Ureter (tissue), 1 donor: ENCODE results near the gene HGD. TPM values are rescaled to one million over a fixed set of nuclear protein-coding genes. Genes with fewer than 3 reads are reported as not detected.
A peak's percentile ranks its signal among the peaks of the same experiment; 100 is the strongest.

Experiments
- DNase-seq: peaks from one replicate; pipeline ENCODE4 v3.0.0-alpha.2; 2020; ENCODE audit warnings: low spot score
- total RNA-seq: library from RNA; stranded (reverse); gene quantifications from one replicate; pipeline ENCODE4 v1.2.4, GENCODE V29; 2023
- donor health status: DM: yes; HTN: yes; CAD: no.

Gene HGD
- total RNA-seq: 0.36 TPM

- no peak for DNase-seq
These were observed at the start of gene HGD for GRCh38 chr3:120682095-120682681. Gene HGD, minus strand, starts transcription at chr3:120682239. Its CDS starts 128 bp downstream, at chr3:120682111.

DNA sequence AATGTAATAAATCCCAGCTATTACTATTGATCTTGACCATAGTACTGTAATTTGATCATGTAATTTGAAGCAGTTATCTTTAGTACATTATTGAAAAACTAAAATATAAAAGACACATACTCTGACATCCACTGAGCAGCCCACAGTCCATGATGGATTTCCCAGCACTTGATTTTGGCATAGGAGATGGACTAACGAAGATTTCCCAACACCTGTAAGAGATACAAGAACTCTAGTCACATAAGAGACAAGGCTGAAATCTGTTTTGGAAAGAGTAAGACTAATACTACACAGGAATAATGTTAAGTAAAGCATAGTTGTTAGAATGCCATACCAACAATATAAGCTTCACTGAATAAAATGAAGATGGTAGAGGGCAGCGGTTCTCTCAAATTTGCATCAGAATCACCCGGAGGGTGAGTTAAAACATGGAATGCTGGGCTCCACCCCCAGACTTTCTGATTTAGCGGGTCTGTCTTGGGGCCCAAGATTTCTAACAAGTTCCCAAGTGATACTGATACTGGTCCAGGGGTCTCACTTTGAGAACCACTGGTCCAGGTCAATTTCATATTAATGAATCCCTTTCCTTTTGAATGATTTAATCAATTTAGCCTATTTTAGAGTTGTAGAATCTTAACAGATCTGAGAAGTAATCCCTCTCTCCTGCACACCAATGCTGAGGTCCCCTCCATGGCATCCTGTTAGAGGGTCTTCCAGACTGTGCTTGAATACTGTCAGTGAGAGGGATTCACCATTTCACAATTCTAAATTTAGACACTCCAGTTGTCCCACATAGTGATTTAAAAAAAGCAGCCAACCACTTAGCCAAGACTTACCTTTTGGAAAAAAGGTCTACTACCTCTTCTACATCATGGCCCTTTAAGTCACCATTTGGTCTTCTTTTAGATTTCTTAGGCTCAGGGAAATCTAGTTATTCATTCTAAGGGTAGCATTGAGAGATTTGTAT lies 48.8 kb upstream of the HGD start:
- DNase-seq: no peak

- DNase-seq: no peak
These were observed 44.8 kb upstream of the HGD start for GRCh38 chr3:120726791-120727190.

DNA sequence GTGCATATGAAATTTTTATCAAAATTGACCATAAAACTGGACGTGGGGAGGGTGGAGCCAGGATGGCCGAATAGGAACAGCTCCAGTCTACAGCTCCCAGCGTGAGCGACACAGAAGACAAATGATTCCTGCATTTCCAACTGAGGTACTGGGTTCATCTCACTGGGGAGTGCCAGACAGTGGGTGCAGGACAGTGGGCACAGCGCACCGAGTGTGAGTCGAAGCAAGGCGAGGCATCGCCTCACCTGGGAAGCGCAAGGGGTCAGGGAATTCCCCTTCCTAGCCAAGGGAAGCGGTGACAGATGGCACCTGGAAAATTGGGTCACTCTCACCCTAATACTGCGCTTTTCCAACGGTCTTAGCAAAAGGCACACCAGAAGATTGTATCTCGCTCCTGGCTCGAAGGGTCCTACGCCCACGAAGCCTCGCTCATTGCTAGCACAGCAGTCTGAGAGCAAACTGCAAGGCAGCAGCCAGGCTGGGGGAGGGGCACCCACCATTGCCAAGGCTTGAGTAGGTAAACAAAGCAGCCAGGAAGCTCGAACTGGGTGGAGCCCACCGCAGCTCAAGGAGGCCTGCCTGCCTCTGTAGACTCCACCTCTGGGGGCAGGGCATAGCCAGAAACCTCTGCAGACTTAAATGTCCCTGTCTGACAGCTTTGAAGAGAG lies 37.3 kb upstream of the HGD start:
- peak; percentile 77 for DNase-seq

DNA sequence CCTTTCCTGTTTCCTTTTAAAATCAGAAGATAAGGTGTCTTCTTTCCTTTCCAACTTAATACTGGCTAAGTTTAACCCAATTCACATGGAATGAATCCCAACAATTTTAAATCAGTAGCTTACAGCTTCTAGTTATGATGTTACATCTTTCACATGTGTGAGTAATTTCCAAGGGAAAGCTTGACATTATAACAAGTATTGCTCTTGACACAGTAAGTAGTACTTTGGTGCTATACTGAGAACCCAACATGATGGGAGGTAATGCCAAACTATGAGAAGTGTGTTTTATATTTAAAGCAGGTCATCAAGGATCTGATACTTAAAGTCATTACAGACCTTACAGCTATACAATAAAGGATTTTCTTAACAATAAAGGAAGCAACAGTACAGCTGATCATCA lies 31.2 kb upstream of the HGD start:
- no peak for DNase-seq

- DNase-seq: no peak
These were observed 28.3 kb upstream of the HGD start for GRCh38 chr3:120710369-120710768.

DNA sequence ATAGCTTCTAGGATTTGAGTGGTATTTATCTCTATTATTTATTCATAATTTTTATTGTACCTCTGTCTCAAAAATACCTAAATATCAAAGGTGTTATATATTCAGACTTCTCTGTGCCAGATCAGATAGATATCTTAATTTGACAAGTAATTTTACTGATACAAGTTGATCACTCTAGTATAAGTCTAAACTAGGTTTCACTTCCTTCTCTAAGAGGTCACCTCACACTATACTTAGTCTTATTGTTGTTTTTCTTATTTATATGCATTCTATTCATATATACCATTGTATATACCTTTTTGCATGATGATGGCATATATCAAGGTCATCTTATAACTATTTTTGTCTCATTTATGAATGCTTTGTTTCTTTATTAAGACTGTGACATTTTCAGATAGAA lies 26.4 kb upstream of the HGD start:
- DNase-seq: no peak

DNA sequence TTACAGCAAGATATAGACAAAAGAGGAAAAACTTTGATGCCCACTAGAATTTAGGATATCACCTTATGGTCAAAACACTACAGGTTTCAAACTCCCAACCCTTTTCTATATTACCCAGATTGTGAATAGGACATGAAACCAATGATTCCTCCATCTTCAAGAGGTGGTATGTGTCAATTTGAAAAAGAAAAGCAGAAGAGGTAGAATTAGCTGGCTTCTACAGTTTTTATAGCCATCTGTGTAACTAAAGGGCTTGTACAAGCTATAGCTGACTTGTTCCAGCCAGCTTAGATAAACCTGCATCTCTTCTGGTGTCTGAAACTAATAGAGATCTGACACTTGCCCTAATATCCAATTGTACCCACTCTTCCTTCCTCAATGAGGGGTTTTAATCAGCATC lies 24.9 kb upstream of the HGD start:
- DNase-seq: no peak

DNA sequence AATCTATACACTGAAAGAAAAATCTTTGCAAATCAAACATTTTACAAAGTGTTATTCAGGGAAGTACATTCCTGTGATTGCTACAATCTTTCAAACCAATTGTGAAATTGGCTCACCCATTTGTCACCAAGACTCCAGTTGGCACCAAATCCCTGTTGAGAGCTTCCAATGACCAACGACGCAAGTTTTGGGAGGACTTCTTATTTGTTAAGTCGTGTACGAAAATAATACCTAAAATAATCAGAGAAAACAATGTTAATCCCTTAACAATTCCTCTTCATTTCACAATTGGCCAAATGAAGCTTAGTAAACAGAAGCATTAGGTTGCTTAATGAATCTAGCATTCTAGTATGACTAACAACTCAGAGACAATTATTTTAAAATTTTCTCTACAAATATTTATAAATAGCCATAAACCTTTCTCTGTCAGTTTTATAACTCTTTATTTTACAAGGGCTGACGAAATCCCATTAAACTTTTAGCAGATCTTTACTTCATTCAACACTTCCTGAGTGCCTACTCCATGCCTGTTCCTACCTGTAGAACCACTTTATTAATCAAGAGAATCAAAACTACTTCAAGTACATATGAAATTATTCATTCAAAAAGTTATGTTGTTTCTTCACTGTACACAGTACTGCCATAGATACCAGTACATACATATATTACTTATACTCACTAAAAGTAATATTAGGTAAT lies 24.0 kb upstream of the HGD start:
- DNase-seq: no peak

DNA sequence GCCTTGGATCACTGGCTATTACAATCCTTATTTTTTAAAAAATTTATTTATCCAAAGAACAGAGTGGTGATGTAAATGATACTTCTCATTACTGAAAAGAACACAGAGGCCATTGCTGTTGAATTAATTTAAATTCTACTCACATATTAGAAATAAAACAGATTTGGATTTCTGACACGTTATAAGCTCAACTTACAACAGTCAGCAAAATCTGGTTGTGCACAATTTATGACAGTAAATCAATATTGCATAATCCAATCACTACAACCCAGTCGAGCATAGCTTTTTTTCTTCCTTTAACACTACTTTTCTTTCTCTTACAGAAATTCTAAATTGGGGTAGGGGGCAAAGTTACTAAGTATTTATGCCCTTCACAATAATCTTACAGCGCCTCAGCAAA lies 17.3 kb upstream of the HGD start:
- DNase-seq: no peak

DNA sequence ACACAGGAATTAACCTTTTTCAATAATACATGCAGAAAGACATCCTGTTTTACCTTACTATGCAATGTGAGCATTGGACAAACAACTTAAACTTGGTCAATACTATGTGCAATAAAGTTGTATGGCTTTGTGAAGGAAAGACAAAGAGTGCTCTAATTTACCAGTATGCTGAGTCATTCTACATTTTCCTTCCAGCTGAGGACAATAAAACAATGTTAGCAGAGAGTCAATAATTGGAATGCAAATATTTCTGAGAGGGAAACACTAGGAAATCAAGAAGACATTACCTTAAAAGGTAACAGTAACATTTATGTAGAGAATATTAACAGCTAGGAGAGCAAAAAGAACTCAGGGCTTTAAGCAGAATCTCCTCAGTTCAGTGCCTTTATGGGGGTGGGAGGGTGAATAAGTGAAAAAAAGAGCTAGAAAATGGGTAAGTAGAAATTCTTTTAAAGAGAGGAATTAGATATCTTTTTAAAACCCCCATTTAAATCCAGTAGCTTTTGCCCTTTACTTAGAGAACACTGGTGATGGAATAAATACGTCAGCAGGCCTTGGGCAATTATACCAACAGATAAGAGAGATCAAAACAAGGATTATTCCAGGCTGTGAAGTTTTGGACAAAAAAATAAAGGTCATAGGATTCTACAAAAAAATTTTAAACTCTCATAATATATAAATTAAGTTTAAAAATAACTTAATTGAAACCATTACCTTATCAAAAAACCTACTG lies 11.6 kb upstream of the HGD start:
- DNase-seq: no peak

- DNase-seq: no peak
These were observed 7.4 kb upstream of the HGD start for GRCh38 chr3:120689395-120689794.

DNA sequence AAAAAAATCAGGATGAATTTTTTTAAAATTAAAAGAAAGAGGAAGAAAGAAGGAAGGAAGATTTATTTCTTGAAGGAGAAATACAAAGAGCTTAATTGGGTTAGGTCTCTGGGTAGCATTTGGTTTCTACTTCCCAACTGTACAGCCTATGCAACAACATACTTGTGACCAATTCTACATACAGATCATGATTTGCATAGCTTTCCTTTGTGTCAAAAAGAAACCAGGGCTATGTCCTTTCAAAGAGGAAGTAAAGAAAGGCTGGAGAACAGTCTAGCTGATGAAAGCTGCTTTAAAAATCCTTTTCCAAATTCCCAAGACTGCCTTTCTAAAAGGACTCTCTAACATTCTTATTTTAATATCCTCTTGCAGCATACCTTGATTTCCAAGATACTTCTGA lies 6.1 kb upstream of the HGD start:
- no peak for DNase-seq

- no peak for DNase-seq
These were observed 3.4 kb upstream of the HGD start for GRCh38 chr3:120685411-120685810.

DNA sequence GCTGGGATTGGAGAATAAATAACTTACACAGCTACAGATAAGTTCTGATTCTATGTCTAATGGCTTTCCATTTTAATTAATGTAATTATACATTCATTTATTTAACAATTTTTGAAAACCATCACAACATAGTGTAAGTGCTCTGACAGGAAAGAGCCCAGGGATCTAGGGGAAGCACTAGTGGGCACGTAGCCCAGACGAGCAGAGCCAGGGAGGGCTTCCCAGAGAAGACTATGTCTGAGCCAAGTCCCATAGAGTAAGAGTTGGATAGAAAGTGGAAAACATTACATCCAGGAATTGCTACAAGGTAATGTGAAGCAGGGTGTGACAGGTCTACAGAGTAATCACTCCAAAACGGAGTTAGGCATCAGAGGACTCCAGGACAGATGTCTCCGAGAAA lies 2.9 kb upstream of the HGD start:
- DNase-seq: no peak

DNA sequence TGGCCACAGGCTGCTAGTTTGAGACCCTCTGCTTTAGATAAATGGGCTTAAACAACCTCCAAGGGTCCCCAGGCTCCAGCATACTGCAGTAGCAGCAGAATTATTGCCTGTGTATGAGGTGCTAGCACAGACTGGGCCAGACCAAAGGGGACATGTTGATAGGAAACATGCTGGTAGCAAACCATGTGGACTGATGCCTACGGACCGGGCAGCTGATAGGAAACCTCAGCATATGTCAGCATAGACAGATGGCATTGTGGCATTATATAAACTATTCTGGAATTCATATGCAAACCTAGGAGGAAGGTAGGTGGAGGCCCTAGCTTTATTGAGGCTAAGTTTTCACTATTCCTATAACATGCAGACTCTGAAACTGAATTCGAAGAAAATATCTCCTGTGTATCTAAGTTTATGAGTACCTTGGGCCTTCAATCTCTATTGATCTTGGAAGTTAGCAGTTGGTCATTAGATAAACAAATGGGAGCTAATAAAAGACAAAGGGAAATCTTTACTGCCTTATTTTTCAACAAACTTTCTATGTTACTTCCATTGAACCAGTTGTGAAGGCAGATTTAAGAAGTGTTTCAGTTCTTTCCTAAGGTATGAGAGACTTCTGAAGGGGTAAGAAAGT lies 1.7 kb upstream of the HGD start:
- no peak for DNase-seq

DNA sequence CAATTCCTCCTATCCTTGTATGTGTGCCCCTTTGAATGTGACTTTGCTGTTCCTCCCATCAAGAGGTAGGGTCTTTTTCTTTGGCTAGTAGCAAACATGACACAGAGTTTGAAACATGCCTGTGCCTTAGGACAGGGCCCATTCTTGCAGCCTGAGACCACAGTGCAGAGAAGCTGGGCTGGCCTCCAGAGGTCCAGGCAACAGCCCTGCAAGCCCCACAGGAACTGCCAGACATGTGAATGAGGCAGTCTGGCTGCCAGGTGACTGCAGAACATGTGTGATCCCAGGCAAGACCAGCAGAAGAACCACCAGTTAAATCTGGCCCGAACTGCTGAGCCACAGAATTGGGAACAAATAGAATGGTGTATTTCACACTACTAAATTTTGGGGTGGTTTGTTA lies 1.2 kb upstream of the HGD start:
- DNase-seq: no peak

DNA sequence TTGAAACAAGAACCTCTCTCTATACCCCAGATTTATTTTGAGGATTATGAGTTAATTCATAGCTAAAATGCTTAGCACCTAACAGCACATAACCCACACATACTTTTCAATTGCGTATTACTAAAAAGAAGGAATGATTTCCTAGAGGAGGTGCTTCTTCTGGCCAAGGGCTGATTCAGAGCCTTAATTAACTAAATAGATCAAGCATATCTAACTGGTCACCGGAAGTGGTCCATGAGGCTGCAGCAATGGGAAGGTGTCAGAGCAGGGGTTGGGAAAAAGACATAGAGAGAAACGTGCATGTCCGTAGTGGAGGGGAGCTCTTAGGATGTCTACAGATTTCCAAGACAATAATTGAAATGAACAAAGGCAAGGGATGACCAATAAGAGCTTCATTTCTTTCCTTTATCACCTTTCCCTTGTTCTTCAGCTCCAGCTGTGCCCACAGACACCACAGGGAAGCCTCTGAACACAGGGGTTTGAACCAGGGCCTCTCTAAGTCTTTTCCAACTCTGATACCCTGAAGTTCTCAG lies 467 bp downstream of the HGD start:
- DNase-seq: no peak

DNA sequence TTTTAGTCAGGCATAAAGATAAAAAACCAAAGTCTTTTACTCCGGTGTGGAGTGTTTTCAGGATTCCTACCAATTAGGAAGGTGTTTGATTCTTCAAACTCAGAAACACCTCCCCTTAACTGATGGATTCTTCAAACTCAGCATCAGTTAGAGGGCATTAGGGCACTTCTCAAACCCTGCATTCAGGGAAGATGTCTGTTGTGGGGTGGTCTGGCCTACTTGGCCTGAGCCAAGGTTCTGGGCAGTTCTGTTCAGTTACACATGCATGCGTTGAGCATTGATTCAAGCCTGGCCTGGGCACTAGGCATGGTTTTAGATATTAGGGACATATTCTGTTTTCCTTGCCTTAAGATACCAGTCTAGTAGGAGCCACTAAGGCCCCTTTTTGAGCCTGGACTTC lies 1.0 kb downstream of the HGD start:
- DNase-seq: no peak

GRCh38 chr3:120680193-120680894 lies 1.7 kb downstream of the HGD start:
- no peak for DNase-seq
